GM18909 (cell line): Measurements from ENCODE around the gene COL17A1.

Experiments used
- ATAC-seq: cut with Tn5 transposase; IDR thresholded peaks from one replicate; pipeline ENCODE4 v1.9.1; 2021; ENCODE audit warnings: mild to moderate bottlenecking; ENCODE audit not compliant: unreplicated experiment, poor library complexity

The COL17A1 gene

DNA sequence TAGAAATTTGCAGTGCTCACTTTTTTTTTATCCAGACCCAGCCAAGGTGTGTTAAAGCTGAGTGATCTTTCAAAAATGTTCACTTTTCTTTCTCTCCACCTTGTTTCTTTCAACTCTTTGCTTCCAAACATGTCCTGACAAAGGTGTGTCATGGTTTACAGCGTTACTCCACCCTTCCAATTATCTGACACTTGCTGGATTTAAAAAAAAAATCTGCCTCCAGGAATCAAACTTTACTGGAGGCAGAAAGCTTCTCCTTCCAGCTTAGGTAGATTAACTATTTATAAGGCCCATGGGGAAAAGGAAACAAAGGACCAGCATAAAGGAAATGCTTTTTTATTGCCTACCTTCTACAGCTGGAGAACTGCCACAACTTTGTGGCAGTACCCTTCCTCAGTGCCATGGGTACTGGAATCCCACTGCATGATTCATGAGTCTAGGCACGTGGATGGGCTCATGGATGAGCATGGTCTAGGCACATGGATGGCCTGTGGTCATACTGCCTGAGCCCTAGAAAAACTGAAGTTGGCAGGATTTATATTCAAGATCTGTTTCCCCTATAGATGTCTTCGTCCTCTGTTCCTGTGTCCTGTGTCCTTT lies at the start of gene COL17A1:
Gene COL17A1, minus strand, starts transcription at position 80 of the 600 bp plus-strand sequence. CDS start 5,207 bp downstream, outside the sequence.
- no peak for ATAC-seq

DNA sequence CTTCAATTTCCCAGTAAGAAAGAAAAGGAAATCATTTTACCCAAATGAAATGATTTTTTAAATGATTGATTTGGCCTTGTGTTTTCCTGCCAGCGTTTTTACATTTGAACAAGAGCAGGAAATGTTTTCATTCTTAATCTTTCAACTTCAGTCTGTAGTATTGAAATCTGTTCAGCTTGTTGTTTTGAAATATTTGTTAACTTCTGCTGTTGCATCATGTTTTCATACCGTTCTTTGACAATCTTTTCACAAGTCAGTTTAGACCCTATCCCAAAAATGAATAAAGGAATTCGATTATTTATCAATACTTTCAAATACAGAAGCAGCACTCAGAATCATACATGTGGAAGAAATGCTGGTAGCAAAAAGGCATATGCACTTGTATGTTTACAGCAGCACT lies 44.4 kb upstream of the COL17A1 start:
- ATAC-seq = no peak

DNA sequence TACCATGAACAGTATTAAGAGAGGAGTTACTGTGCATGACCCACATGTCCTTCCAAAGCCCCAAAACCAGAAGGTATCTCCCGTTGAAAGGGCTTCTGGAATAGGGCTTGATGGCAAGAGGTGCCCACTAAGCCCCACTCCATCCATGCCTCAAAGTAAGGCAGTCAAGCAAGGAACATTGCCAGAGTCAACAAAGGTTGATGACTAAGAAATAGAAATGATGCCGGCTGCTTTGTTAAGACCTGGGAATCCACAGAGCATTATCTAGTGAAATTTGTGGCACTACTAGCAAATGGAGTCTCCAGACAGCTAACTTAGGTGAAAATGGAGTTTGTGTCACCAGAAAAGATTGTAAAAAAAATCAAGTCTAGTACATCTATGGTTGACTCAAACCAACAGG lies 42.5 kb upstream of the COL17A1 start:
- ATAC-seq = no peak

DNA sequence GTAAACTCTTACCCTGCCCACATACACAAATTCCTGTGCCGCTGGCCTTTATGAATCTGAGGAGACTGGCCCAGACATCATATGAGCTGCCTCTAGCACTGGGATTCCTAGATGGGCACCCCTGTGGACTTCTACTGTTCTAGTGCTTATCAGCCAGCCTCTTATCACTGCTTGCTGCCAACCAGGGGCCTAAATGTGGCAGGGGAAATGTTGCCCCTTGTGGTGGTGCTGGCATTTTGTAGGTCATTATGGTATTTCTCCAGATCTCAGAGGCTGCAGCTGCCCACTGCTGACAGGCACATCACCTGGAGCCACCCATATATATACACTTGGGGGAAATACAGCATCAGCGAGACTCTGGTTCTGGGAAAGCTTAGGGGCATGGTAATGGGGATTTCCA lies 41.7 kb upstream of the COL17A1 start:
- no peak for ATAC-seq

DNA sequence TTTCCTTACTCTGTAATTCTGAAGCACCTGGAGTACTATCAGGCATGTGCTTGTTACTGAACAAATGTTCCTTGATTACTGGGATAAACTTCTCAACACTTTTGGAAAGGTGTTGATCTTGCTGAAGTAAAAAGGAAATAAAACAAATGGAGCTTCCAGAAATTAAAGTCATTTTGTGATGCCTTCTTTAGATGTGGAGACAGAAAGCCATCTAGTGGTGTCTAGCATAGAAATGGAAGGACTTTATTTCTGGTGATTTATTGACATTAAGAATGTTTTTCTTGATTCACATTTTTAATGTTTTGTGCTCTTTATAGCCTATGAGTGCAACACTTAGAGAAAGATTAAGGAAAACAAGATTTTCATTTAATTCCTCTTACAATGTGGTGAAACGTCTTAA lies 37.7 kb upstream of the COL17A1 start:
- no peak for ATAC-seq

DNA sequence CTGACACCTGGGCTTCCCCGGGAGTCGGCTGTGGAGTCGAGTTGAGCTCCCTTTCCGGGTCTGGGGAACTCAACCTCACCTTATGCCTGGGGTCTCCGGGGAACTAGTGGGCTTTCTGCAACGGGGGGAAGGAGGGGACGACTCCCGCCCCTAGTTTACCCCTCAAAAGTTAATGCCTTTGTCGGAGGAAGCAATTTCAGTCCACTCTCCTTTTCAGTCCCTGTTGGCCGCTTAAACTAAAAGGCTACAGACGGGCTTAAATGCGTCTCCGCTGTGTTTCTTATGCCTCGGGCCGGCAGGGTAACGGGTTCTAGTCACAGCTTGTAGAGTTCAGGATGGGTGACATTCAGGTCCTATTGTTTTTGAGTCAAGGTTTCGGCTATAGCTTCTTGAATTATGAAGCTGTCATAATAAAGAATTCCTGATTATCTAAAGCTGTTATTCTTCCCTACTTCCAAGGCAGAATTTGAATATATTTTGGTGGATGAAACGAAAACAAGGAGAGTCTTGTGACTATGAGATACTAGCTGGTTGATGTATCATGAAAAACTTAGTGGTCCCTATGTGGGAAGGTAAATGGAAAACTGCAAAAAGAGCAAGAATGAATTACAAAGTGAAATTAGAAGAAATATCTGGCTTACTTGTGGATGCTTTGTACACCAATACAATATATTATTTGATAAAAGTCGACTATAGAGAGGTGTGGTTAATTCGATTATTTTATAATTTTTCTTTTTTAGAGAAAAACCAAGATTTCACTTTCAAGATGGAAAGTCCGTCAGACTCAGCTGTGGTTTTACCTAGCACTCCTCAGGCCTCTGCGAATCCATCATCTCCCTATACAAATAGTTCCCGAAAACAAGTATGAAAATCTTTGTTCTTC lies 36.8 kb upstream of the COL17A1 start:
- peak; percentile 1 for ATAC-seq

DNA sequence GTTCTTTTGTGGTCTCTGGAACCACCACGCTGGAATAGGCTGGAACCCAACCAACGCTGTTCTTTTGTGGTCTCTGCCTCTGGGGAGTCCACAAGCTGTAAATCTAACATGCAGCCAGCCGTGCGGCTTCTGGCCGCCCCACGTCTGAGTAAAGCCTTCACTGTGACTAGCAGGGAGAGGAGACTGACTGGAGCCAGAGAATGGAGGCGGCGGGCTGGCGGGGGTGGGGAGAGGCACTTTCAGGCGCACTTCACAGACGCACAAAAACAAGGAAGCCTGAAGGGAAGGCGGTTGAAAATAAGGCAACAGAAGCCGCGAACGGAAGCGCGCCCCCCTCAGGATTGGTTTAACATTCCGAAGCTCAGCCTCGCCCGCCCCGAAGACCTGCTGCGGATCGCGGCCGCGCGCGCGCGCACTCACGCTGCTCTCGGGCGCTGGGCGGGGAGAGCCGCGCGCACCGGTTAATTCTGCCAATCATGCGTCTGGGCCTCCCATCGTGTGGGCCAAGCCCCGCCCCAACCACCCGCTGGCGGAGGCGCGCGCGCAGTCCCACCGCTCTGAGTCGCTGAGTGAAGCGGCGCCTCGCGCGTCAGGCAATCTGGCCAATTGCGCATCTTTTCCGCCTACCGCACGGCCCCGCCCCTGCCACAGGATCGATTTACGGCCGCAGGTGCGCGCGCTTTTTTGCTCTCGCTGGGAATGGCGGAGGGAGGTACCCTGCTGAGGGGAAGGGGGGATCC lies 36.0 kb upstream of the COL17A1 start, which contains the start of gene SFR1:
Gene SFR1, plus strand, starts transcription at position 687 of the 740 bp plus-strand sequence. Its CDS starts 13 bp downstream, at position 700.
- peak; percentile 90 for ATAC-seq

DNA sequence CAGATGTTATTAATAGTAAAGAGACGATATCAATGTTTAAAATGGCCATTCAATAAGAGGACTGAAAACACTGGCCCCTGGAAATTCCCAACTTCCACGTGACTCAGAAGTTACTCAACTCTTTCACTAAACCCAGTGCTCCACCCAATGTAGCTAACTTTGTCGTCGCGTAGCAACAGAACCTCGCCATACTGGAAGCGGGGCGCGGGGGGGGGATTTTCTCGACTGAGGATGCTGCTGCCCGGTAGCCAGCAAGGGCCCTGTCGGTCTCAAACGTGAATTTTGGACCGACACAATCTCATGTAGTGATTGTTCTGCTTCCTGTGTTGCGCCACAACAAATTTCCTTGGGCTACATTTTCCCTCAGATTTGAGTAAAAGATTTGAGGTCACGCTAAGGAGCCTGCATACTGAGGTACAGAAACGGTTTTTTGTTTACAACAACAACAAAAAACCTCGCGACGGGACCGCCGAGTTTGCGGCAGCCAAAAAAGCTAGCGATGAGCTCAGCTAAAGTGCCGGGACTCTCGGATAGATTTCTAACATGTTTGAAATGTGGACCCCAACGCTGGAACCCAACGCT lies 35.3 kb upstream of the COL17A1 start:
- ATAC-seq = peak; percentile 36

DNA sequence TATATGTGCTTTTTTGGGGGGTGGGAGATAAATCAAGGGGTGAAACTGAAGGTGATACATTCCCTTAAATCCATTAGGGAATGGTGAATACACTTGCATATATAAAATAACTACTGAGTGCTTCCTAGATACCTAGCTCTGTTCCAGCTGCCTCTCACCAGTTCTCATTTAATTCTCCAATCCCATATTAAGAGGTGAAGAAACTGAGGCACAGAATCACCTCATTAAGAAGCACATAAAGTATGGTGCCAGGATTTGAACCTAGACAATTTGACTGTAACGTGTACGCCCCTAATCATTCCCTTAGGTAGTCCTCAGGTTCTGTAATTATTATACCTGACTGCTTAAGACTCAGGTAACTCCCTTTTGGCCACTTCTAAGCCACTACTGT lies 34.8 kb upstream of the COL17A1 start:
- ATAC-seq = no peak

DNA sequence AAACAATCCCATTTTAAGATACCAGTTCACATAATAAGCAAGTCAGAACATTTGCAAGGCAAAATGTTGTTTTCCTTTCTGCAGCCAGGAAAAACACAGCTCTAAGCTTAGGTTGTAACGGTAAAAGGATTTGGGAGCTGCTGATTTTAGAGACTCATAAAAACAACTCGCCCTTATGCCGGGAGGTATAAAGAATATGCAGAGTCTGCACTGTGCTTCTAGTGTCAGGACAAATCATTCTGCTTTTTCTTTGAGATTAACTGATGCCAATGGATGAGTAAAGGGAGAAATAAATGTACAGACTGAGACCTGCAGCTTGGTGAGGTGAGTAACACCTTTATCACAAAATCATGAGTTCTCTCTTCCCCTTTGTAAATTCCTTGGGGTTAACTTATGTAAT lies 34.3 kb upstream of the COL17A1 start:
- ATAC-seq = no peak

DNA sequence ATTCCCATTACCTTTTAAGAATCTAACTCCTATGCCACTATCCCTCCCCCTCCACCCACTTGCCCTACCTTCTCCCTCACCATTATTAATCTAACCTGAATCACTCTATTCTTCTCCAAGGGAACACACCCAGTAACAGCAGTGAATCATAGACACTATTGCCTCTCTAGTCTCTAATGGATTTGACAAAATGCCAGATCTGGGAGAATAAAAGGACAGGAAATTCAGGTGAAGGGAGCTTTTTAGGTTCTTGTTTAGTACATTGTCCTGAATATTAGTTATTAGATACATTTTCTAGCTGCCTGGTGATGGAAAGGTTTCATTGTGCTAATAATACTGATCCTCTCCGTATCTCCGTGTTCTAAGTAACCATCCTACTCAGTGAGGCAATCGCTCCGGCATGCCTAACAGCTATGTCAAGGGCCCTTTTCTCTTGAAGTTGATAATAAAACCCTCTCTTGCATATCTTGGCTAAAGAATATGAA lies 32.2 kb upstream of the COL17A1 start:
- ATAC-seq = no peak

DNA sequence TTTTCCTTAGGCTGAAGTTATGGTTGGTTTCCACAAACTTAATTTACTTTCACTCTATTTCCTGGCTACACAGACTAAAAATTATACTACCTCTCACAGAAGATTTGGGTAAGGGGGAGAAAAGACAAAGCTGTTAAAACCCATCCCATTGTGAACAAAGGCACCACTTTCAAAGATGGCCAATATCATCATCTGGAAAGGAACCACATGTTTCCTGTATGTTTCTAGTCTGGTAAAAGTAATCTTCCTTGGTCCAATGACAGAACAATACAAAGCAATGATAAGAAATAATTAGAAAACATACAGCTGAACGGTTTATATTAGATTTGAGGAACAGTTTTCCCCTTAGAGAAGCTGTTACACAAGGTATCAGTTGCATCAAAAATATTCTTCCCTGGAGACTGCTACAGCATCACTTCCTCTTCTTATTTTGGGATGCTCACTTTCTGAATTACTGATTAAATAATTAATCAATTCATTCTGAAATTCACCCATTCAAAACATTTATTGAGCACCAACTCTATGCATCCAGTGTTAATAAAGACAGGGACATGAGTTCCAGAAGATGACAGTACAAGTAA lies 27.8 kb upstream of the COL17A1 start:
- ATAC-seq = no peak

DNA sequence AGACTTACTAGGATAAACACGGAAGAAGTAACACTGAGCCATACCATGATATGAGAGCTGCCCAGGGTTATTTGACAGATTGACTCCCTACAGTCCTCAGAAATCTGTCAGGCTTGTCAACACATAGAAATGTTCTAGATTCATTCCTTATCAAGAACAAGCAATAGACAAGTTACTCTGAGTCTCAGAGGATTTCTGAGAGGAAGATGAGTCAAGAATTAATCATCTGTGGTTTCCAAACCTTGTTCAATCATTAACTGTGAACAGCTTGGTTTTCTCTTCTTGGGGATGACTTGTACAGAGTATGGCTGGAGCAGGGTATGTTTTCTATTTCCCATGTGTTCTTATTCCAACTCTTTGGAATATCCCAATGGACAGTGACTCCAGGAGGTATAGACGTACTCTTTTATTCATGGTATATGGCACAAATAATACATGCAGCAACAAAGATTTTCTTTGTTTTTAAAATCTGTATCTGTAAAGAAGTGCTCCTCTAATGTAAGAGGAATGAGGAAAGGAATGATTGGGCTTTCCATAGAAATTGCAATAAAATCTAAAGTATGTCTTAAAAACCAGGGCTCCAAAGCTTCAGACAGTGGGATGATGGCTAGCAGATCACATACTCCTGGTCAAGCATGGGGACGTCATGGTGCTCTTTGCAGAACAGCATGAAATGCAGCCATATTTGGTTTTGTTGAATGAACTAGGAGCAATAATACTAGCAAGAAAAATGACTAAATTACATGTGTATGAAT lies 24.4 kb upstream of the COL17A1 start:
- peak; percentile 97 for ATAC-seq

DNA sequence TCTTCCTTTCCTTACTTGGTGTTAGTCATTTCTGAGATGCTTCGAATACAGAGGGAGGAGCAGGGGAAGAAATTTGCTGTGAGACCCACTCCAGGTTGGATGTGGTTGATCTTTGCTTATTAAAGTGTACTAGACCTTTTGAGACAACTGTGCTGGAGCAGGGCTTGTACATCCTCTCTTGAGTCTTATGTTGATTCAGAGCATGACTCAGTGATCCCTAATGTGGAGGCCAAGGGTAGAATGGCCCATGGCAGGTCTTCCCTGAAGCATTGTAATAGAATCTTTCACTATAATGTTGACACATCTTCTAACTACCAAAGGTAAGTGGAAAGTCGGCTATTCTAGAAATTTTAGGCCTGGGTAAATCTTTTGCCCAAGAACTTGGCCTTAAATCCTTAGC lies 19.2 kb upstream of the COL17A1 start:
- ATAC-seq = no peak

DNA sequence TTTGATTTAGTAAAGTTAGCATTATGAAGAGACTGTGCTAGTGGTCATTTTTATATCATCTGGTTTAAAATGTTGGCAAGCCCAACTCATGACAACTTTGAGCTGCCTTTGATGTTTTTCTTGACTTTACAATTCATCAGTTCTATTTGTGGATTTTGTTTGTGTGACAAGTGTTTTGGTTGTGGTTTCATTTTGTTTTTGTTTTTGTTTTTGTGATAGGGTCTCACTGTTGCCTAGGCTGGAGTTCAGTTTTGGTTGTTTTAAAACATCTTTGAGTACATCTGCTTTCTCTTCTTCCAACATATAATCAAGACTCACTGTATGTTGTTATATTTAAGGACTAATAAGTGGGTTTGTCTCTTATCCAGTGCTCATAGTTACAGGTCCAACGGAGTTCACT lies 18.7 kb upstream of the COL17A1 start:
- ATAC-seq = no peak

DNA sequence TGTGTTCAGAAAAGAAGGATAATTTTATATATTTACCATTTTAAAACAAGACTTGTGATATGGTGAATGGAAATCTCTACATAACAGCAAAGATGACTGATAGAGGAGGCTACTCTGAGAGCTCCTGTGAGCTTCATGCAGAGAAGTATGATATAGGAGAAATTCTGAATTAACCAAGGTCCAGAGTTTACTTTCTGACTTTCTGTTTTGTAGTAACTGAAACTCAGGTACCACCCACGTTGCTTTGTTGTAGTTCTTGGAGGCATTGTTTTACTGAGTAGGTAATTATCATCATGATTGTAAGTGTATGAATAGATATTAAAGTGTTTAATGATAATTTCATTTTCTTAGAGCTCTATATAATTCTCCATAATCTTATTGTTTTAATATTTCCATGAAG lies 18.3 kb upstream of the COL17A1 start:
- ATAC-seq = no peak

DNA sequence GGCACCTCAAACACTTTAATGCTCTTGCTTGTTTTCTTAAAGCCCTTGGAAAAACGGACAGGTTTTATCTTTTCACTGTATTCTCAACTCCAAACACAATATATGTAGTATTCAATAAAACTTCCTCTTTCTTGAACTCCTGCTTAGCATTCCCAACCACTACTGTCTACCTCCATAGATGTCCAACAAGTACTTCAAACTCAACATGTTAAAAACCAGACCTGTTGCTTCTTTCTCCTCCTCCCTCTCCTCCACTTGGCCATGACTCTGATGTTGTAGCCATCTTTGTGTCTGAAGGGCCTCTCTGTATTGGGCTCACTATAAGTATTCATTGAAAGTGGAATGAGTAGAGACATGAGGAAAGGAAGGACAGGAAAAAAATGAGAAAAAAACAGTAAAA lies 16.2 kb upstream of the COL17A1 start:
- no peak for ATAC-seq

DNA sequence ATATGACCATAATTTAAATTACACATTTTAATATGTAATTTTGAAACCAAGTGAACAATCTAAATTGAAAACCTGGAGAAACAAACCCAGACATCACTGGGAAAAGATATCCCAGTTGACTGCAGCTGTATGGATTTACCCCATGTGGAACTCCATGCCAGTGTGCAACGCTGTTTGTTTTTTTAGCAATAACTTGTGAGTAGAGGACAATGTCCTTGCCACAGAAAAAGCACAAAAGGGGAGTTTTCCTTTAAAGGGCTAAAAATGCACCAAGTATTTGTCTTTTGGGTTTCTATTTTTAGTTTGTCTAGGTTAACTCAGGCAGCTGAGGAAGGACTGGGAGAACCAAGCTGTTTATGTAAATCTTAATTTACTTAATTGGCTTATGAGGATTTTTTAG lies 15.1 kb upstream of the COL17A1 start:
- ATAC-seq = no peak

DNA sequence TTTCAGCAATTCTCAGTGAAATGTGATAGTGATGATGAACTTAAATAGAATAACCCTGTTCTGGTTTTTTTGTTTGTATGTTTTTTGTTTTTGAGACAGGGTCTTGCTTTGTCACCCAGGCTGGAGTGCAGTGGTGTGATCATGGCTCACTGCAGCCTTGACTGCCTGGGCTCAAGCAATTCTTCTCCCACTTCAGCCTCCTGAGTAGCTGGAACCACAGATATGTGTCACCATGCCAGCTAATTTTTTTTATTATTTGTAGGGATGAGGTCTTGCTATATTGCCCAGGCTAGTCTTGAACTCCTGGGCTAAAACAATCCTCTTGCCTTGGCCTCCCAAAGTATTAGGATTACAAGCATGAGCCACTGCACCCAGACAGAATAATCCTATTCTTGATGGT lies 14.3 kb upstream of the COL17A1 start:
- no peak for ATAC-seq

DNA sequence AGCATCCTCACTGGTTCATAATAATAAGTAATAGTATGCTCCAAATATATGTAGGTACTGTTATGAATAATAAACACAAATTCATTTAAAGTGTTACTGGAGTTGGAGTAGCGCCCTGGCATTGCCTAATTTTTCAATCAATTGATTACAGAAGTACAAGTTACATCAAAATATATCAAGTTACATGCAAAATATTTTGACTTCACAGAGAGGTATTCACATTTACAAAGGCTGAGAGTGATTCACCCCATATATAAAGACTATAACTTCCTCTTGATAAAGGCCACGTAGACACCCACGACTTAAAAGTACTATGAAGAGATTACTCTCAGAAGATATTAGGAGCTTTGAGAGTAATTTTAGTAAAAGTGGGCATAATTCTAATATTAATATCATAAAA lies 13.6 kb upstream of the COL17A1 start:
- ATAC-seq = no peak
